ENCODE data around the gene ERP29.

The ERP29 gene

DNA sequence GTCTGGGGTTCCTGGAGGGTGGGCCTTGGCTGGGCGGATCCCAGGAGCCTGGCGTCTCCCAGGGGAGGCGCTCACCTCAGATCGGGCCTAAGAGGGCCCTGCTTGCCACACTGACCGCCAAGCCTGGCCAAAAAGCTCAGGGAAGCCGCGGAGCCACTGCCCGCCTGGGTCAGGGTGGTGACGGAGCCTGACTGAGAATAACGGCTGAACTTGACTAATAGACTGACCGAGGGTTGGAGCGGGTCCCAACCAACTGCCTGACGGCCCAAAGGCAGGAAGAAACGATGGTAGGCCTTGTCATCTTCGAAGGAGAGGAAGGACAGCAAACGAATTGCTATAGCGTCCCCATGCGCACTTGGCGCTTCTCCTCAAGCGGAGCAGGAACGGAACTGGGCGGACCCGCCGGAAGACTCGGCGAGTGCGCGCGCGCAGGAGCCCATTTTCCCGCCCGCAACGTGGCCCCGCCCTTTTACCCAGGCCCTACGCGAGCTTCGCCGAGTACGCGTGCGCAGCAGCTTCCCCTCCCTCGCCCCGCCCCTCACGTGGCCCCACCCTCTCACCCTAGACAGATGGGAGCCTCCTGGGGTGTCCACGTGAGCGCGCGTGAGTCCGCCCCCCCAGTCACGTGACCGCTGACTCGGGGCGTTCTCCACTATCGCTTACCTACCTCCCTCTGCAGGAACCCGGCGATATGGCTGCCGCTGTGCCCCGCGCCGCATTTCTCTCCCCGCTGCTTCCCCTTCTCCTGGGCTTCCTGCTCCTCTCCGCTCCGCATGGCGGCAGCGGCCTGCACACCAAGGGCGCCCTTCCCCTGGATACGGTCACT lies at the start of gene ERP29, which contains the start of gene TMEM116:
TSS of gene ERP29 (plus strand) at position 652 of the 826 bp plus-strand sequence. CDS start at position 692, 40 bp downstream.
TSS of gene TMEM116 (minus strand) at position 391 of the 826 bp plus-strand sequence. CDS start 7,895 bp downstream, outside the sequence.
- peak; percentile 99 for DNase-seq
- TF ChIP-seq CTCF (IDR thresholded peaks at IDR 0.05; ENCODE audit: low read depth, low read length): peak; percentile 59
- Histone ChIP-seq H3K27ac (peak within 1 kb of the TSS; percentile 97), H3K36me3 (peaks cover 41% of the 10 kb centered on the region), H3K9me3 (ENCODE audit: severe bottlenecking) (no peaks in the 10 kb centered on the region), H3K4me3 (ENCODE audit: low read depth, low read length) (peak within 1 kb of the TSS; percentile 74), H3K27me3 (ENCODE audit: insufficient read depth, low read depth, severe bottlenecking) (no peaks in the 10 kb centered on the region)

- DNase-seq: no peak
- TF ChIP-seq CTCF (IDR thresholded peaks at IDR 0.05; ENCODE audit: low read depth, low read length): no peak
- Histone ChIP-seq H3K27ac (no peak overlapping the region), H3K4me3 (ENCODE audit: low read depth, low read length) (no peak overlapping the region), H3K9me3 (ENCODE audit: severe bottlenecking) (no peaks in the 10 kb centered on the region), H3K36me3 (no peaks in the 10 kb centered on the region), H3K27me3 (ENCODE audit: insufficient read depth, low read depth, severe bottlenecking) (no peaks in the 10 kb centered on the region)
Observed at GRCh38 chr12:111964935-111965334, 48.3 kb upstream of the ERP29 start.

DNA sequence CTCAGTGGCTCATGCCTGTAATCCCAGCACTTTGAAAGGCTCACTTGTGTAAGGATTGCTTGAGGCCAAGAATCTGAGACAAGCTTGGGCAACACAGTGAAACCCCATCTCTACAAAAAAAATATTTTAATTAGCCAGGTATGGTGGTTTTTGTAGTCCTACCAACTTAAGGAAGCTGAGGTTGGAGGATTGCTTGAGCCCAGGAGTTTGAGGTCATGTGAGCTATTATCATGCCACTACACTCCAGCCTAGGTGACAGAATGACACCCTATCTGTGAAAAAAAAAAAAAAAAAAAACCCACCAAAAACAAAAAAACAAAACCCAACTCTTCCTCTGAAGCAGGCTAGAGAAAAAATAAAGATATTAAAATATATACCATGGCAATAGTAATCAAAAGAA lies 41.4 kb upstream of the ERP29 start:
- DNase-seq: no peak
- Histone ChIP-seq H3K27ac (no peak overlapping the region), H3K9me3 (ENCODE audit: severe bottlenecking) (no peaks in the 10 kb centered on the region), H3K4me3 (ENCODE audit: low read depth, low read length) (no peak overlapping the region), H3K27me3 (ENCODE audit: insufficient read depth, low read depth, severe bottlenecking) (no peaks in the 10 kb centered on the region), H3K36me3 (no peaks in the 10 kb centered on the region)
- no peak for TF ChIP-seq CTCF (IDR thresholded peaks at IDR 0.05; ENCODE audit: low read depth, low read length)

DNA sequence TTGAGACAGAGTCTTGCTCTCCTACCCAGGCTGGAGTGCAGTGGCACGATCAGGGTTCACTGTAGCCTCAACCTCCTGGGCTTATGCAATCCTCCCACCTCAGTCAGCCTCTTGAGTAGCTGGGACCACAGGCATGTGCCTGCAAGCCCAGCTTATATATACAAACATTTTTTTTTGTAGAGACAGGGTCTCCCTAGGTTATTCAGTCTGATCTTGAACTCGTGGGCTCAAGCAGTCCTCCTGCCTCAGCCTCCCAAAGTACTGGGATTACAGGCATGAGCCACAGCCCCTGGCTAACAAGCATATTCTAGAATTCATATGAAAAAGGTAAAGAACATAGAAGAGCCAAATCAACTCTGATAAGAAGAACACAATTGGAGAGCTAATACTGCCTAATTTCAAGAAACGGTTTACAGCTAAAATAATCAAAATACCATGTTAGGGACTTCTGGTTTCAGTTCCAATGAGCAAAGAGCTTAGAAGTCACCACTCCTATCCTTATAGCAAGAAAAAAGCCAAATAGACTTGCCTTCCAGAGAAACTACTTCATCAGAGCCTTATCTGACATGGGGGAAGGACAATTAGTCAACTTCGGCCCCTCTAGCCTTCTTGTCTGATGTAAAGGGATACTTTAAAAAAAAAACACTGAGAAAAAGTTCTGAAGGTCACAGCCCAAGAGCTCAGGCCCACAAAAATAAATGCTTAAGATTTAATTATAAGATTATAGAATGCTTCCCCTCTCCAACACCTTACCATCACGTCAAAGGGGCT lies 37.9 kb upstream of the ERP29 start:
- TF ChIP-seq CTCF (IDR thresholded peaks at IDR 0.05; ENCODE audit: low read depth, low read length): no peak
- Histone ChIP-seq H3K9me3 (ENCODE audit: severe bottlenecking) (no peaks in the 10 kb centered on the region), H3K27me3 (ENCODE audit: insufficient read depth, low read depth, severe bottlenecking) (no peaks in the 10 kb centered on the region), H3K4me3 (ENCODE audit: low read depth, low read length) (no peak overlapping the region), H3K27ac (no peak overlapping the region), H3K36me3 (no peaks in the 10 kb centered on the region)
- no peak for DNase-seq

DNA sequence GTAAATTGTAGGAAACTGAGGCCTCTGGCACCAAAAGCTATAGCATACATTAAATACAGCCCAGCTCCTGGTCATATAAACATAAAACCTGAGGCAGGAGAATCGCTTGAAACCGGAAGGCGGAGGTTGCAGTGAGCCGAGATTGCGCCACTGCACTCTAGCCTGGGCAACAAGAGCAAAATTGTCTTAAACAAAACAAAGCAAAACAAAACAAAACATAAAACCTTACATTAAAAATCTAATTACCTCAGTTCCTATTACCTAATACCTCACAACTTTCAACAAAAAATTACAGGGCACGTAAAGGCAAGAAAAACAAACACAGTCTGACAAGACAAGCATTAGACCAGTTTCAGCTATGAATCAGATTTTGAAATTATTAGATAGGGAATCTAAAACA lies 36.9 kb upstream of the ERP29 start:
- Histone ChIP-seq H3K36me3 (no peaks in the 10 kb centered on the region), H3K4me3 (ENCODE audit: low read depth, low read length) (no peak overlapping the region), H3K27me3 (ENCODE audit: insufficient read depth, low read depth, severe bottlenecking) (no peaks in the 10 kb centered on the region), H3K27ac (no peak overlapping the region), H3K9me3 (ENCODE audit: severe bottlenecking) (no peaks in the 10 kb centered on the region)
- no peak for DNase-seq
- no peak for TF ChIP-seq CTCF (IDR thresholded peaks at IDR 0.05; ENCODE audit: low read depth, low read length)

Measured in WERI-Rb-1 (cell line).